Ishikawa (cell line): ENCODE measurements around the gene MED12L.

Experiments
- CEBPB ChIP-seq: IDR thresholded peaks from 2 replicates; pipeline ENCODE4 v1.6.1; 2012
- CREB1 ChIP-seq: IDR thresholded peaks from 2 replicates; pipeline ENCODE4 v1.6.1; 2012; ENCODE audit warnings: low read depth
- EGR1 ChIP-seq: IDR thresholded peaks from 2 replicates; pipeline ENCODE4 v1.6.1; 2012
- EP300 ChIP-seq: IDR thresholded peaks from 2 replicates; pipeline ENCODE4 v1.6.1; 2012; ENCODE audit warnings: borderline replicate concordance
- FOXM1 ChIP-seq: IDR thresholded peaks from 2 replicates; pipeline ENCODE4 v1.6.1; 2012; ENCODE audit warnings: low read depth, borderline replicate concordance
- NFIC ChIP-seq: IDR thresholded peaks from 2 replicates; pipeline ENCODE4 v1.6.1; 2012
- RAD21 ChIP-seq: IDR thresholded peaks from 2 replicates; pipeline ENCODE4 v1.6.1; 2012; ENCODE audit warnings: low read depth
- TAF1 ChIP-seq: IDR thresholded peaks from 2 replicates; pipeline ENCODE4 v1.6.1; 2012; ENCODE audit warnings: low read depth, mild to moderate bottlenecking
- TCF12 ChIP-seq: IDR thresholded peaks from 2 replicates; pipeline ENCODE4 v1.6.1; 2012; ENCODE audit warnings: low read depth
- TEAD4 ChIP-seq: IDR thresholded peaks from 2 replicates; pipeline ENCODE4 v1.6.1; 2012
- YY1 ChIP-seq: IDR thresholded peaks from 2 replicates; pipeline ENCODE4 v1.6.1; 2012; ENCODE audit warnings: low read depth
- ZBTB7A ChIP-seq: IDR thresholded peaks from 2 replicates; pipeline ENCODE4 v1.6.1; 2012; ENCODE audit warnings: low read depth
- TF ChIP-seq, protein P1 (sequence below): IDR thresholded peaks from 2 replicates; pipeline ENCODE4 v1.6.1; 2012
- TF ChIP-seq, protein P2 (sequence below): IDR thresholded peaks from 2 replicates; pipeline ENCODE4 v1.6.1; 2012
- TF ChIP-seq, protein P3 (sequence below): IDR thresholded peaks from 2 replicates; pipeline ENCODE4 v1.6.1; 2012; ENCODE audit warnings: low read depth, mild to moderate bottlenecking

MED12L gene

DNA sequence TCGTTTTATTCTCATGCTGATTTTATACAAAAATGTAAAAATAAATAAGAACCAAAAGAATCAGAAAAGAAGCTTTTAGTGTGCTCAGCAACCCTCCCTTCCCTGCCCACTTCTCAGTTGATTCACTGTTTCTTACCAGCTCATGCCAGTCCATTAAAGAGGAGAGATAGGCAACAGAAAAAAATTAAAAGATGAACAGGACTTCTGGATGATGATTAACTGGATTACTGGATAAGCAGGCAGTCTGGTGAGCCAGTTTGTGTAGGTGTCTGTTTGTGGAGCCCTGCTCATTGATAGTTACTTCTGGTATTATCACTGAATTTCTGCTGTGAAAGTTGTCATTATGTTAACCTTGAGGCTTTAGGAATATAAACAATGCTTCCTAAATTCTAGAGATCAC, 132.7 kb downstream of the MED12L start:
- TF ChIP-seq TCF12 = no peak
- TF ChIP-seq, protein P1, sequence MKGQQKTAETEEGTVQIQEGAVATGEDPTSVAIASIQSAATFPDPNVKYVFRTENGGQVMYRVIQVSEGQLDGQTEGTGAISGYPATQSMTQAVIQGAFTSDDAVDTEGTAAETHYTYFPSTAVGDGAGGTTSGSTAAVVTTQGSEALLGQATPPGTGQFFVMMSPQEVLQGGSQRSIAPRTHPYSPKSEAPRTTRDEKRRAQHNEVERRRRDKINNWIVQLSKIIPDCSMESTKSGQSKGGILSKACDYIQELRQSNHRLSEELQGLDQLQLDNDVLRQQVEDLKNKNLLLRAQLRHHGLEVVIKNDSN = no peak

DNA sequence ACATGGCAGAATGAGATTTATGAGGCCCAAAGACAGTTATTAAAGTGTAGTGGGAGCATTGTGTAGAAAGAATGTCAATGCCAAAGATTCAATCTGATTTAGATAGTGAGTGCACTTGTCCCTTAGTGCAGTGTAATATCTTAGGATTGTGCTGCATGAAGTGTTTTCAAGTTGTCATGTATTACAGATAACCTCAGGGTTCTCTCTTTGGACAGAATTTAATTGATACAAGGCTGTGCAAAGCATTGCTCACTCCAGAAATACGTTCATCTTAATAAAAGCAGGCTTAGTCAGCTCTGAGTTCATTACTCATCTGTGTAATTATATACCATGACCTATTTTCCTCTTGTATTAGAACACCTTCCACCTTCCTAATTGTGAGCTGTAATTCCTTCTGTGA, 133.6 kb downstream of the MED12L start:
- TF ChIP-seq CEBPB (no peak), CREB1 (no peak), NFIC (no peak), YY1 (no peak), EP300 (no peak), TAF1 (no peak), TCF12 (no peak), FOXM1 (no peak), RAD21 (no peak)
- TF ChIP-seq, protein P2, sequence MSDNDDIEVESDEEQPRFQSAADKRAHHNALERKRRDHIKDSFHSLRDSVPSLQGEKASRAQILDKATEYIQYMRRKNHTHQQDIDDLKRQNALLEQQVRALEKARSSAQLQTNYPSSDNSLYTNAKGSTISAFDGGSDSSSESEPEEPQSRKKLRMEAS = no peak
- TF ChIP-seq, protein P1 = no peak

DNA sequence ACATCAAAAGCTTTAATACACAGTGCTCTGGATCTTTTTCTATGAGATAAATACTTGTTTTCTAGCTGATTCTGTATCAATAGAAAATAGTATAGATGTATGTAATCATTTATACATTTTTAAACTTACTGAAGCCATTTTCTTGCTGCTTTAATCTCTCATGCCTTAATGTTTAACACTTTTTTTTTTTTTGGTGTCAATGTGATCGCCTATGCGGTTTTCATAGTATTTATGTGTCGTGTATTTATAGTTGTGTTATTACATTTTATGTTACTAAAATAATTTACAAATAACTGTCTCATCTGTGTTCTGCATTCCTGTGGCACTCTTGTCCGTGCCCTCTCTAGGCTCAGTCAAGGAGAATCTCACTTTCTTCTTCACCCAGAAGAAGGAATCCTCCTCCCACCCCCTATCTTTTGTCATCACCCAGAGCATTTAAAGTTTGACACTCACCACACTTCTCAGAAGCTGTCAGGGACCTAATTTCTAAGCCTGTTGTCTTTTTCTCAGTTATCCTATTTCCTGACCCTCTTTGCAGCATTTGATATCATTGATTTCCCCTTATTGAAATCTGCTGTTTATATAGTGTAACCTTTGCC, 138.9 kb downstream of the MED12L start:
- no peak for TF ChIP-seq CREB1
- TF ChIP-seq, protein P2 = no peak
- no peak for TF ChIP-seq RAD21
- no peak for TF ChIP-seq EGR1
- TF ChIP-seq, protein P1 = no peak
- TF ChIP-seq TEAD4 = no peak
- no peak for TF ChIP-seq NFIC
- no peak for TF ChIP-seq TCF12
- no peak for TF ChIP-seq ZBTB7A
- no peak for TF ChIP-seq FOXM1
- TF ChIP-seq YY1 = no peak
- TF ChIP-seq CEBPB = no peak
- TF ChIP-seq EP300 = no peak
- TF ChIP-seq, protein P3, sequence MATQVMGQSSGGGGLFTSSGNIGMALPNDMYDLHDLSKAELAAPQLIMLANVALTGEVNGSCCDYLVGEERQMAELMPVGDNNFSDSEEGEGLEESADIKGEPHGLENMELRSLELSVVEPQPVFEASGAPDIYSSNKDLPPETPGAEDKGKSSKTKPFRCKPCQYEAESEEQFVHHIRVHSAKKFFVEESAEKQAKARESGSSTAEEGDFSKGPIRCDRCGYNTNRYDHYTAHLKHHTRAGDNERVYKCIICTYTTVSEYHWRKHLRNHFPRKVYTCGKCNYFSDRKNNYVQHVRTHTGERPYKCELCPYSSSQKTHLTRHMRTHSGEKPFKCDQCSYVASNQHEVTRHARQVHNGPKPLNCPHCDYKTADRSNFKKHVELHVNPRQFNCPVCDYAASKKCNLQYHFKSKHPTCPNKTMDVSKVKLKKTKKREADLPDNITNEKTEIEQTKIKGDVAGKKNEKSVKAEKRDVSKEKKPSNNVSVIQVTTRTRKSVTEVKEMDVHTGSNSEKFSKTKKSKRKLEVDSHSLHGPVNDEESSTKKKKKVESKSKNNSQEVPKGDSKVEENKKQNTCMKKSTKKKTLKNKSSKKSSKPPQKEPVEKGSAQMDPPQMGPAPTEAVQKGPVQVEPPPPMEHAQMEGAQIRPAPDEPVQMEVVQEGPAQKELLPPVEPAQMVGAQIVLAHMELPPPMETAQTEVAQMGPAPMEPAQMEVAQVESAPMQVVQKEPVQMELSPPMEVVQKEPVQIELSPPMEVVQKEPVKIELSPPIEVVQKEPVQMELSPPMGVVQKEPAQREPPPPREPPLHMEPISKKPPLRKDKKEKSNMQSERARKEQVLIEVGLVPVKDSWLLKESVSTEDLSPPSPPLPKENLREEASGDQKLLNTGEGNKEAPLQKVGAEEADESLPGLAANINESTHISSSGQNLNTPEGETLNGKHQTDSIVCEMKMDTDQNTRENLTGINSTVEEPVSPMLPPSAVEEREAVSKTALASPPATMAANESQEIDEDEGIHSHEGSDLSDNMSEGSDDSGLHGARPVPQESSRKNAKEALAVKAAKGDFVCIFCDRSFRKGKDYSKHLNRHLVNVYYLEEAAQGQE = no peak
- TF ChIP-seq TAF1 = no peak

DNA sequence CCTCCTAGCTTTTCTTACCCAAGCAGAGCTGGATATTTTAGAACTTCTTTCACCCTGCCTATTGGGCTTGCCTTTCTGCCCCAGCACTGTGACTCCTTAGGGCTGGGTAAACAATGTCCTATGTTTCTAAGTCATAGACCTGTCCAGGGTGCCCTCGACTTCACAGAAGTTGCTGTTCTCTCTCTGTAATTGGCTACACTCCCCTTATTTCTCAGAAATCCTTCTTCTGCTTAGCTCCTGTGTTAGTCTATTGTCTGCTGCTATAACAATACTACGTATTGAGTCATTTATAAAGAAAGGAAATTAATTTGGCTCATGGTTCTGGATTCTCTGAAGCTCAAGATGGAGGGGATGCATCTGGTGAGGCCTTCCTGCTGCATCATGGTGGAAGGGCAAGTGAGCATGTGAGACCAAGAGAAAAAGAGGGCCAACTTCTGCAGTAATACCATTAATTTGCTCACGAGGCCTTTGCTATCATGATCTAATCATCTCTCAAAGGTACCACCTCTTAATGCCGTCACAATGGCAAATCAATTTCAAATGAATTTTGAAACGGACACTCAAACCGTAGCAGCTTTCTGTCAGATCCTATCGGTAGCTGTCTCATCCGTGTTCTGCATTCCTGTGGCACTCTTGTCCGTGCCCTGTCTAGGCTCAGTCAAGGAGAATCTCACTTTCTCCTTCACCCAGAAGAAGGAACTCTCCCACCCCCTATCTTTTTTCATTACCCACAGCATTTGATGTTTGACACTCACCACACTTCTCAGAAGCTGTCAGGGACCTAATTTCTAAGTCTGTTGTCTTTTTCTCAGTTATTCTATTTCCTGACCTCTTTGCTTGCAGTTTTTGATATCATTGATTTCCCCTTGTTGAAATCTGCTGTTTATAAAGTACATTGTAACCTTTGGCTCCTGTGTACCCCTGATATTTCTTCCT, 139.8 kb downstream of the MED12L start:
- no peak for TF ChIP-seq TEAD4
- no peak for TF ChIP-seq CEBPB
- TF ChIP-seq YY1 = no peak
- no peak for TF ChIP-seq CREB1
- no peak for TF ChIP-seq EGR1
- TF ChIP-seq FOXM1 = no peak
- no peak for TF ChIP-seq TAF1
- no peak for TF ChIP-seq RAD21

DNA sequence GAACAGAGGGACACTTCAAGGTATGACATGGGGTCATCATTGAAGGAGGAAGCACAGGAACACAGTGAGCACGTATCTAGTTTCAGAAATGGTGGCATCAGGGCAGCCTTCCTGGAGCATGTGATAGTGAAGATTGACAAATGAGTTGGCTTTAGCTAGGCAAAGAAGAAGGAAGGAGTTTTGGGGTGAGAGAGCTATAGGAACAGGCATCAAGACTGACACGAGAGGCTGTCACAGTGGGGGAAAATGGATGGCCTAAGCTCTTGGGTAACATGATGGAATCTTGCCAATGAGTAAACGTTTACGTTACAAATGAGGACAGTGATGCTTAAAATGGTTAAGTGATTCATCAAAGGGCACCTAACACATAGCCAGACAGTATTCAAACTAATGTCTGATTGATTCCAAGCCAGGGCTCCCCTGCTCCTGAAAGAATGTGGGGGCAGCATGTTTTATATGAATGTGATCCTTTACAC, 140.7 kb downstream of the MED12L start:
- TF ChIP-seq CEBPB (no peak), ZBTB7A (no peak), EP300 (no peak), YY1 (no peak), RAD21 (no peak), TCF12 (no peak), CREB1 (no peak), TAF1 (no peak), NFIC (no peak), FOXM1 (no peak), EGR1 (no peak), TEAD4 (no peak)
- TF ChIP-seq, protein P1 = no peak
- TF ChIP-seq, protein P3 = no peak
- TF ChIP-seq, protein P2 = no peak
